Dermis lymphatic vessel endothelial cell (primary cell): Measurements from ENCODE around the gene NUP210L. TPM values are rescaled to one million over a fixed set of nuclear protein-coding genes. Genes with fewer than 3 reads are reported as not detected.

Experiments
- total RNA-seq: library from RNA; depleted of rRNA; stranded (reverse); fragments of >200 nt; gene quantifications from 2 replicates; pipeline ENCODE4 v1.2.1, GENCODE V29; 2014

The NUP210L gene
- 0.11 and 0.17 TPM in 2 replicates for total RNA-seq

DNA sequence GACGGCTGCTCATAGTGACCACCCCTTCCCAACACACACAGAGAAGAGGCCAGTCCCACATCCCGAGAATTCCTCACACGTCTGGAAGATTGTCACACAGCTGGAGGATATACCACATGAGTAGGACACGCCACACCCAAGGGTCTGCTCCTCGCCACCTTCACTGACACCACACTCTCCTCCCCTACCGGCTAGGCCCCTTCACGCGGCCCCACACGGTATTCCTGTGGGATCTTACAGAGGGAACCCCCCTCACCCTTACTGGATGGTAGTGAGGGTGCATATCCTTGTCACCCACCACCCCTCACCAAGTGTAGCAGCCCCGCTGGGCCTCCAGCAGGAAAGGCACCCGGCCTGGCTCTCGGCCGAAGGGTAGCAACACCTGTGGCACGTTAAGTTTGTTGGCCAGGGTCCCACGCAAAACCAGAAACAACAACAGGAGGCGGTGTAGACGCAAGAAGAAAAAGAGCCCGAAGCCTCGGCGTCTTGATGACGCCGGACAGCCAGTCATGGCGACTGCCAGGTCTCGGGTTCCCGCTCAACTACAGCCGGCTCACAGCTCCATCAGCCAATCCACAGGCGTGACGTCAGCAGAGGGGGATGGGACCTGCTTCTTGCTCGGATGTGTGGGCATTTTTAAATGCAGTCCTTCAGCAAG, at the start of gene NUP210L:
Gene NUP210L (minus strand): TSS at position 540 of the 658 bp plus-strand sequence.

DNA sequence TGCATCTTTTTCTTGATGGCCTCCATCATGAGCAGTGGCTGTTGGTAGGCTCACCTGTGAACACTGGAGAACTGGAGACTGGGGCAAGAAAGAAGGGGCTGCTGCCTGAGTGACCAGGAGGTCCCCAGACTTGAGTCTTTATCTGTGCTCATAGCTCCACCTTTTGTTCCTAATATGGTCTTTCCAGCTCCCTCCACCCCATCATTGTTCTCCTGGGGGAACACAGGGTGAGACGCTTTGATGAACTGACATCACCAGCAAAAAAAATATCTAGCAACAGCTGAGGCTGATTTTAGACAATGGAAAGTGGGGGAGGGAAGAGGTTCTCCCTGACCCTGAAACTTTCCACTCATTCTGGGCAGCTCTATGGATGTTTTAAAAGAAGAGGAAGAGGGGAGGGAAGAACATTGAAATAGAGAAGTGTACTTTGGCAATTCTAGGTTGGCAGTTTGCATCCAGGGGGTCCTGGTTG, 37.2 kb upstream of the NUP210L start, which contains the start of gene TPM3:
Gene TPM3 (minus strand): TSS at position 111 of the 472 bp plus-strand sequence. CDS start 82 bp downstream, at position 29.

GRCh38 chr1:153990468-153991150, 164.3 kb downstream of the NUP210L start, which contains the start of gene RPS27:
Gene RPS27 (plus strand): TSS chr1:153990762. CDS start chr1:153990797, 35 bp downstream.

GRCh38 chr1:153985941-153986761, 168.7 kb downstream of the NUP210L start, which contains the start of gene RAB13:
Gene RAB13 (minus strand): TSS chr1:153986339. CDS start chr1:153986236, 103 bp downstream.

GRCh38 chr1:153977250-153978240, 177.3 kb downstream of the NUP210L start, which contains the start of gene JTB:
Gene JTB (minus strand): TSS chr1:153977674. CDS start chr1:153977252, 422 bp downstream.

DNA sequence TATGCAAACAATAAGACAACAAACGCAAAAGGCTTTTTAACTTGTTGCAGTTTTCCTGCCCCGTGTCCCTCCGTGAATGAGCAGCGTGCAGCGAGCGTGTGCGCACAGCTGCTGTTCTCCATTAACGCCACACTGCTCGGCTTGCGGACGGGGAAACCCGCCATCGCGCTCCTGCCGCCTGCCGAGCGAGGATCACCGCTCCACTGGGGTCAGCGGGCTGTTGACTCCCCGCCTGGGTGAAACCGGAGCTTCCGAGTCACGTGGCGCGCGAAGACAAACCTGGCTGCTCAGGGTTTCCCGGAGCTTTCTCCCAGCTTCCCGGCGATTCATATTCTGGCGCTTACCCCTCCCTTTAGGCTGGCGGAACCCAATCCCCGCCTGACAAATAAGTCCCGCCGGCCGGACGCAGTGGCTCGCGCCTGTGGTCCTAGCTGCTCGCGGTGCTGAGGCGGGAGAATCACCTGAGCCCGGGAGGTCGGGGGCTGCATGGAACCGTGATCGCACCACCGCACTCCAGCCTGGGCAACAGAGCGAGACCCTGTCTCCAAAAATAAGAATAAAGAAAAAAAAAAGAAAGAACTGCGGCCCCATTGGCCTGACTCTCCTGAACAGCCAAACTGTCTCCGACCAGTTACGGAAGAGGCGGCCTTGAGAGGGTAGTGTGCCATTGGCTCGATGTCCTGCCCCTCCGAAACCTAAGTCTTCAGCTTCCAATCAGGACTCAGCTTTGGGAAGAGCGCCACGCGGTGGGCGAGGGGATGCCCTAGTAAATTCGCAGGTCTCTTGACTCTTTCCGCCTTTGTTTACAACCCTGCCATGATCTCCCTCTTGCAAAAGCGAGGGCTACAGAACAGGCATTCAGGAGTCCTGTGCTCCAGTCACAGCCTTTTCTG, 187.5 kb downstream of the NUP210L start, which contains the start of gene CREB3L4:
Gene CREB3L4 (plus strand): TSS at position 796 of the 893 bp plus-strand sequence. CDS start 624 bp downstream, outside the sequence.

GRCh38 chr1:153963030-153963849, 191.6 kb downstream of the NUP210L start, which contains the start of gene SLC39A1:
Gene SLC39A1 (minus strand): TSS chr1:153963537. CDS start chr1:153962715, 822 bp downstream.

GRCh38 chr1:153958111-153958960, 196.5 kb downstream of the NUP210L start, which contains the start of gene CRTC2:
Gene CRTC2 (minus strand): TSS chr1:153958612. CDS start chr1:153958497, 115 bp downstream.

DNA sequence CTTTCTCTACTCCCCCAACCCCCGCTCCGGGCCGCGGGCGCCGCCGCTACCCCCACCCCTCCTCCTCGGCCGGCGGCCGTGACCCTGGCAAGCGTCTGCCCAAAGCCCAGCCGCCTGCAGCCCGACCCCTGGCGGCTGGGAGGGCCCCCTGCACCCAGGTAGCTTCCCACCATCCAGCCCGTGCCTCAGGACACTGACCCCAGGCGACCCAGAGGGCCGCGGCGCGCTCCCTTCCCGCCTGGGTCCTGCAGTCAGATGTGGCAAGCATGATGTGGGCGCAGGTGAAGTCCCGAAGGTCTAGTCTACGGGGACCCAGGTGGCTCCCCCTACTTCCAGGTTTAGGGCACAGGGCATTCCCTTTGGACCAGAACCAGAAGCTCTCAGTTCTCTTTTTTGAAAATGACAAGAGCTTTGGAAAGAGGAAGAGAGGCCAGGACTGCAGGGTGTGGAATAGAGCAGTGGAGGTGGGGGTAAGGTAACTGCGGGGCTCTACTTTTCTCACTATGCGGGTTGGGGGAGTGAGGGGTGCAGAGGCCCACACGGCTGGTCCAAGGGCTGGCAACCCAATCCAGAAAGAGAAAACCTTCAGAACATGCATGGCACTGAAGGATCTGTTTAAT, 208.1 kb downstream of the NUP210L start, which contains the start of gene DENND4B:
Gene DENND4B (minus strand): TSS at position 97 of the 620 bp plus-strand sequence. CDS start 2,344 bp downstream, outside the sequence.

Other genes with a start within 250 kb of the NUP210L start
- 4.8 and 5.8 TPM in 2 replicates for gene GATAD2B, start 232.1 kb downstream of the NUP210L start, total RNA-seq
- 8.5 and 9.0 TPM in 2 replicates for gene DENND4B, start 208.4 kb downstream of the NUP210L start, total RNA-seq
- 3.2 and 3.3 TPM in 2 replicates for gene CRTC2, start 196.5 kb downstream of the NUP210L start, total RNA-seq
- gene SLC39A1, start 191.5 kb downstream of the NUP210L start, total RNA-seq = 107 and 131 TPM in 2 replicates
- gene CREB3L4, start 187.2 kb downstream of the NUP210L start, total RNA-seq = 6.6 and 7.0 TPM in 2 replicates
- 80.6 and 85.5 TPM in 2 replicates for gene JTB, start 177.4 kb downstream of the NUP210L start, total RNA-seq
- gene RAB13, start 168.7 kb downstream of the NUP210L start, total RNA-seq = 71.4 and 84.1 TPM in 2 replicates
- gene RPS27, start 164.3 kb downstream of the NUP210L start, total RNA-seq = 1,857 and 2,280 TPM in 2 replicates
- 347 and 394 TPM in 2 replicates for gene TPM3, start 37.0 kb upstream of the NUP210L start, total RNA-seq
- gene CFAP141, start 51.3 kb upstream of the NUP210L start, total RNA-seq = not detected in 2 replicates
- 39.9 and 54.1 TPM in 2 replicates for gene UBAP2L, start 65.9 kb upstream of the NUP210L start, total RNA-seq
- 70.4 and 76.0 TPM in 2 replicates for gene HAX1, start 117.6 kb upstream of the NUP210L start, total RNA-seq
- gene AQP10, start 166.0 kb upstream of the NUP210L start, total RNA-seq = not detected in 2 replicates
- 37.4 and 44.0 TPM in 2 replicates for gene ATP8B2, start 170.5 kb upstream of the NUP210L start, total RNA-seq